GM18907 (cell line): Measurements from ENCODE around the gene EI24.
A peak's percentile ranks its signal among the peaks of the same experiment; 100 is the strongest.

Source experiments
- ATAC-seq: cut with Tn5 transposase; IDR thresholded peaks from one replicate; pipeline ENCODE4 v1.9.1; 2021; ENCODE audit warnings: mild to moderate bottlenecking, moderate library complexity; ENCODE audit not compliant: unreplicated experiment

The EI24 gene

GRCh38 chr11:125578783-125579182 is 9.5 kb downstream of the EI24 start:
- ATAC-seq = no peak

- ATAC-seq = no peak
These were observed 10.5 kb downstream of the EI24 start for GRCh38 chr11:125579811-125580210.

GRCh38 chr11:125583496-125583895 is 14.2 kb downstream of the EI24 start:
- ATAC-seq = no peak

- ATAC-seq = no peak
These were observed 16.2 kb downstream of the EI24 start for GRCh38 chr11:125585487-125585886.

- ATAC-seq = no peak
These were observed 17.3 kb downstream of the EI24 start for GRCh38 chr11:125586623-125587022.

GRCh38 chr11:125587480-125587879 is 18.2 kb downstream of the EI24 start:
- ATAC-seq = no peak

- ATAC-seq = no peak
These were observed 19.2 kb downstream of the EI24 start for GRCh38 chr11:125588505-125588904.

GRCh38 chr11:125591649-125592304 is 22.5 kb downstream of the EI24 start:
- peak; percentile 27 for ATAC-seq

- ATAC-seq = peak; percentile 98
These were observed 23.2 kb downstream of the EI24 start, which contains the start of gene STT3A for GRCh38 chr11:125592305-125593113. STT3A (plus strand) TSS chr11:125592852; CDS start chr11:125595916, 3,064 bp downstream.

- peak; percentile 0 for ATAC-seq
These were observed 24.0 kb downstream of the EI24 start for GRCh38 chr11:125593114-125593820.

GRCh38 chr11:125594958-125595357 is 25.7 kb downstream of the EI24 start:
- no peak for ATAC-seq

GRCh38 chr11:125600663-125601062 is 31.4 kb downstream of the EI24 start:
- no peak for ATAC-seq

- no peak for ATAC-seq
These were observed 33.9 kb downstream of the EI24 start for GRCh38 chr11:125603207-125603606.

GRCh38 chr11:125605417-125605816 is 36.1 kb downstream of the EI24 start:
- ATAC-seq = no peak

- no peak for ATAC-seq
These were observed 40.3 kb downstream of the EI24 start for GRCh38 chr11:125609545-125609944.

- no peak for ATAC-seq
These were observed 49.1 kb downstream of the EI24 start for GRCh38 chr11:125618383-125618782.

GRCh38 chr11:125621995-125622394 is 52.7 kb downstream of the EI24 start:
- ATAC-seq = no peak

- ATAC-seq = no peak
These were observed 53.8 kb downstream of the EI24 start for GRCh38 chr11:125623064-125623463.

GRCh38 chr11:125624756-125625213 is 55.5 kb downstream of the EI24 start, which contains the start of gene CHEK1:
CHEK1 (plus strand) TSS chr11:125625163; CDS start chr11:125626769, 1,606 bp downstream.
- no peak for ATAC-seq

- no peak for ATAC-seq
These were observed 56.0 kb downstream of the EI24 start for GRCh38 chr11:125625225-125625629.

GRCh38 chr11:125625630-125626287 is 56.5 kb downstream of the EI24 start:
- ATAC-seq = peak; percentile 89
